GM18498 (cell line): ENCODE results near the gene PTPRN.

Source experiments
- ATAC-seq: cut with Tn5 transposase; IDR thresholded peaks from one replicate; pipeline ENCODE4 v1.9.1; 2021; ENCODE audit warnings: mild to moderate bottlenecking, moderate library complexity; ENCODE audit not compliant: unreplicated experiment

PTPRN gene

GRCh38 chr2:219247678-219248642 lies 61.2 kb downstream of the PTPRN start:
- ATAC-seq: no peak

GRCh38 chr2:219246559-219246958 lies 62.6 kb downstream of the PTPRN start:
- ATAC-seq: no peak

GRCh38 chr2:219245899-219246230 lies 63.3 kb downstream of the PTPRN start:
- ATAC-seq: no peak

- ATAC-seq: peak; percentile 72
Measured at GRCh38 chr2:219245148-219245898, 63.9 kb downstream of the PTPRN start, which contains the start of the genes GLB1L and STK16. GLB1L (minus strand) TSS chr2:219245444; CDS start chr2:219243573, 1,871 bp downstream. STK16 (plus strand) TSS chr2:219245479; CDS start chr2:219246000, 521 bp downstream.

GRCh38 chr2:219244789-219245147 lies 64.4 kb downstream of the PTPRN start:
- ATAC-seq: no peak

GRCh38 chr2:219243291-219243761 lies 65.9 kb downstream of the PTPRN start:
- no peak for ATAC-seq
